GM23248 (cell line): ENCODE measurements around the gene C11orf54. TPM values are rescaled to one million over a fixed set of nuclear protein-coding genes. Genes with fewer than 3 reads are reported as not detected.

ENCODE experiments used
- DNase-seq: peaks from one replicate; pipeline ENCODE4 v3.0.0-alpha.2; 2015
- H2AFZ ChIP-seq: fragments of 200-600 bp; sonication (generic); 2 replicates; pipeline ENCODE4 v1.6.1; 2016; ENCODE audit warnings: antibody characterized with exemption
- H3F3A ChIP-seq: fragments of 200-600 bp; sonication (generic); 2 replicates; pipeline ENCODE4 v1.6.1; 2016; ENCODE audit warnings: mild to moderate bottlenecking, antibody characterized with exemption, mixed run types; ENCODE audit not compliant: insufficient read depth
- H3K27ac ChIP-seq: fragments of 200-600 bp; sonication (generic); 2 replicates; pipeline ENCODE4 v1.5.1; 2016; ENCODE audit warnings: mild to moderate bottlenecking
- H3K27me3 ChIP-seq: fragments of 200-600 bp; sonication (generic); replicated peaks from 2 replicates; pipeline ENCODE4 v1.6.1; 2016; ENCODE audit warnings: mild to moderate bottlenecking; ENCODE audit not compliant: insufficient read depth
- H3K36me3 ChIP-seq: fragments of 200-600 bp; sonication (generic); 2 replicates; pipeline ENCODE4 v1.6.1; 2016; ENCODE audit warnings: low read depth, mild to moderate bottlenecking
- H3K4me1 ChIP-seq: fragments of 200-600 bp; sonication (generic); 2 replicates; pipeline ENCODE4 v1.6.1; 2016; ENCODE audit warnings: mild to moderate bottlenecking; ENCODE audit not compliant: insufficient read depth
- H3K4me2 ChIP-seq: fragments of 200-600 bp; sonication (generic); one replicate; pipeline ENCODE4 v1.6.1; 2016; ENCODE audit warnings: mild to moderate bottlenecking; ENCODE audit not compliant: unreplicated experiment
- H3K4me3 ChIP-seq: fragments of 200-600 bp; sonication (generic); 2 replicates; pipeline ENCODE4 v1.5.1; 2016; ENCODE audit warnings: mild to moderate bottlenecking
- H3K79me2 ChIP-seq: fragments of 200-600 bp; sonication (generic); 2 replicates; pipeline ENCODE4 v1.6.1; 2016; ENCODE audit warnings: mild to moderate bottlenecking; ENCODE audit not compliant: insufficient read depth
- H3K9ac ChIP-seq: fragments of 200-600 bp; sonication (generic); 2 replicates; pipeline ENCODE4 v1.6.1; 2016; ENCODE audit warnings: mild to moderate bottlenecking
- H3K9me2 ChIP-seq: fragments of 200-600 bp; sonication (generic); 2 replicates; pipeline ENCODE4 v1.6.1; 2016; ENCODE audit warnings: mixed run types, mild to moderate bottlenecking, moderate library complexity; ENCODE audit not compliant: insufficient read depth
- H3K9me3 ChIP-seq: fragments of 200-600 bp; sonication (generic); one replicate; pipeline ENCODE4 v1.6.1; 2017; ENCODE audit warnings: low read depth
- H4K20me1 ChIP-seq: fragments of 200-600 bp; sonication (generic); 2 replicates; pipeline ENCODE4 v1.6.0; 2016; ENCODE audit not compliant: insufficient read depth
- EZH2 ChIP-seq: fragments of 200-600 bp; sonication (generic); IDR thresholded peaks from 2 replicates; pipeline ENCODE4 v1.6.1; 2018; ENCODE audit warnings: antibody characterized with exemption, mild to moderate bottlenecking; ENCODE audit not compliant: insufficient read depth, poor library complexity, severe bottlenecking
- EZH2phosphoT487 ChIP-seq: fragments of 200-600 bp; sonication (generic); IDR thresholded peaks from 2 replicates; pipeline ENCODE4 v1.6.1; 2018; ENCODE audit warnings: antibody characterized with exemption, moderate library complexity, mild to moderate bottlenecking, low read depth; ENCODE audit not compliant: insufficient read depth
- WGBS, 2 experiments: methylation state at CpG; one replicate each; pipeline ENCODE4 v1.1.6; 2015 to 2017; ENCODE audit warnings: low lambda C conversion rate in 2 of 2, low coverage in 1 of 2; ENCODE audit errors: missing lambda C conversion rate in 2 of 2; 5-methylcytosine and 5-hydroxymethylcytosine counted together
- in situ Hi-C: fragments of 300-500 bp; cut with MboI; formaldehyde crosslinking; loops from 2 replicates; pipeline ENCODE4 v1.15.0; 2020
- polyA plus RNA-seq: library from polyadenylated mRNA; unstranded; fragments of >200 nt; fragmentation: Nextera tagmentation; extraction: Ambion mirVana; gene quantifications from 2 replicates; pipeline ENCODE4 v1.2.1, GENCODE V29; 2016
- total RNA-seq: library from RNA; depleted of rRNA; stranded (reverse); fragments of >200 nt; shearing (Covaris generic); gene quantifications from 2 replicates; pipeline ENCODE4 v1.2.3, GENCODE V29; 2014

Gene C11orf54
- total and polyA plus RNA-seq, 2 experiments from 2014 or later = 13.5 to 13.7 TPM

- Histone ChIP-seq H3K79me2 (no peaks in the 10 kb centered on the region), H3K4me1 (no peaks in the 10 kb centered on the region), H3K36me3 (peaks cover 4% of the 10 kb centered on the region; the same call in 1 of the 2 replicates), H3K9me2 (no peaks in the 10 kb centered on the region), H3K27me3 (no peaks in the 10 kb centered on the region), H3K27ac (no peak overlapping the region), H3K4me3 (no peak overlapping the region), H3K9ac (no peak overlapping the region), H2AFZ (no peak overlapping the region), H4K20me1 (no peaks in the 10 kb centered on the region), H3K4me2 (no peak overlapping the region), H3F3A (no peaks in the 10 kb centered on the region), H3K9me3 (no peaks in the 10 kb centered on the region)
- in situ Hi-C loops = no loop called here
- DNase-seq = no peak
- WGBS, 2 experiments = 83 to 85% methylated on average over 5 of the region's 5 CpGs
- TF ChIP-seq EZH2 (no peak), EZH2phosphoT487 (no peak)
Observed at GRCh38 chr11:93766504-93766903, 25.0 kb downstream of the C11orf54 start.

GRCh38 chr11:93767018-93767417, 25.5 kb downstream of the C11orf54 start:
- Histone ChIP-seq H3K36me3 (peaks cover 1% of the 10 kb centered on the region; the same call in 1 of the 2 replicates), H3K9me3 (no peaks in the 10 kb centered on the region), H3K79me2 (no peaks in the 10 kb centered on the region), H3K27ac (no peak overlapping the region), H3K27me3 (no peaks in the 10 kb centered on the region), H3K4me1 (no peaks in the 10 kb centered on the region), H3K4me2 (no peak overlapping the region), H3F3A (no peaks in the 10 kb centered on the region), H2AFZ (no peak overlapping the region), H3K9me2 (no peaks in the 10 kb centered on the region), H3K4me3 (no peak overlapping the region), H4K20me1 (no peaks in the 10 kb centered on the region), H3K9ac (no peak overlapping the region)
- no peak for DNase-seq
- 81 to 86% methylated on average over 3 of the region's 3 CpGs for WGBS, 2 experiments
- TF ChIP-seq EZH2phosphoT487 = no peak
- no peak for TF ChIP-seq EZH2
- in situ Hi-C loops = no loop called here

GRCh38 chr11:93770160-93770559, 28.7 kb downstream of the C11orf54 start:
- in situ Hi-C loops = no loop called here
- H3K4me3 ChIP-seq = no peak overlapping the region
- no peak overlapping the region for H3K4me2 ChIP-seq
- H2AFZ ChIP-seq = no peak overlapping the region
- no peak overlapping the region for H3K9ac ChIP-seq
- no peaks in the 10 kb centered on the region for H3K9me3 ChIP-seq
- H3K27ac ChIP-seq = no peak overlapping the region
- H3K36me3 ChIP-seq = no peaks in the 10 kb centered on the region; the same call in 1 of the 2 replicates
- no peaks in the 10 kb centered on the region for H3K79me2 ChIP-seq
- 92 to 97% methylated on average over 1 of the region's 1 CpG for WGBS, 2 experiments
- H3K4me1 ChIP-seq = no peaks in the 10 kb centered on the region
- no peaks in the 10 kb centered on the region for H3K9me2 ChIP-seq
- no peak for DNase-seq
- H4K20me1 ChIP-seq = no peaks in the 10 kb centered on the region
- no peaks in the 10 kb centered on the region for H3K27me3 ChIP-seq
- H3F3A ChIP-seq = no peaks in the 10 kb centered on the region
- no peak for TF ChIP-seq EZH2
- TF ChIP-seq EZH2phosphoT487 = no peak

- no peaks in the 10 kb centered on the region for H3K9me2 ChIP-seq
- no peak overlapping the region for H3K4me3 ChIP-seq
- H3K9ac ChIP-seq = no peak overlapping the region
- no peaks in the 10 kb centered on the region for H3K4me1 ChIP-seq
- no peak for DNase-seq
- TF ChIP-seq EZH2phosphoT487 (no peak), EZH2 (no peak)
- no peaks in the 10 kb centered on the region for H4K20me1 ChIP-seq
- no peaks in the 10 kb centered on the region for H3F3A ChIP-seq
- 87 to 90% methylated on average over 4 of the region's 4 CpGs for WGBS, 2 experiments
- no peak overlapping the region for H2AFZ ChIP-seq
- H3K79me2 ChIP-seq = no peaks in the 10 kb centered on the region
- H3K36me3 ChIP-seq = no peaks in the 10 kb centered on the region
- in situ Hi-C loops = no loop called here
- H3K27me3 ChIP-seq = no peaks in the 10 kb centered on the region
- H3K27ac ChIP-seq = no peak overlapping the region
- no peak overlapping the region for H3K4me2 ChIP-seq
- no peaks in the 10 kb centered on the region for H3K9me3 ChIP-seq
Observed at GRCh38 chr11:93772123-93772522, 30.7 kb downstream of the C11orf54 start.

- Histone ChIP-seq H4K20me1 (no peaks in the 10 kb centered on the region), H3K36me3 (no peaks in the 10 kb centered on the region), H3K27me3 (no peaks in the 10 kb centered on the region), H3K9ac (no peak overlapping the region), H3K9me2 (no peaks in the 10 kb centered on the region), H3K9me3 (no peaks in the 10 kb centered on the region), H3K4me1 (no peaks in the 10 kb centered on the region), H3K4me3 (no peak overlapping the region), H2AFZ (no peak overlapping the region), H3K4me2 (no peak overlapping the region), H3F3A (no peaks in the 10 kb centered on the region), H3K27ac (no peak overlapping the region), H3K79me2 (no peaks in the 10 kb centered on the region)
- no peak for DNase-seq
- in situ Hi-C loops = no loop called here
- TF ChIP-seq EZH2 (no peak), EZH2phosphoT487 (no peak)
- 76 to 78% methylated on average over 3 of the region's 3 CpGs for WGBS, 2 experiments
Observed at GRCh38 chr11:93773045-93773477, 31.6 kb downstream of the C11orf54 start.
